Esophagus squamous epithelium (tissue), 5 donors: ENCODE results near the gene RARS2. TPM values are rescaled to one million over a fixed set of nuclear protein-coding genes. Genes with fewer than 3 reads are reported as not detected.

Experiments used
- DNase-seq: peaks from one replicate; lab custom pipeline; 2025; lab: John Stamatoyannopoulos, UW
- H3K27ac ChIP-seq, 4 donors: fragments of 200-600 bp; sonication (generic); one replicate each; pipeline ENCODE4 v1.5.1; 2016 to 2019; ENCODE audit warnings: mild to moderate bottlenecking in 1 of 4
- H3K27me3 ChIP-seq, 4 donors: fragments of 200-600 bp; sonication (generic); 1 replicate in 3 of 4; 2 replicates in 1 of 4; pipeline versions ENCODE4 v1.5.1 to v1.6.0; 2017 to 2021; ENCODE audit warnings: antibody characterized with exemption in 1 of 4
- H3K36me3 ChIP-seq, 3 donors: fragments of 200-600 bp; sonication (generic); one replicate each; pipeline ENCODE4 v1.5.1; 2016 to 2019
- H3K4me1 ChIP-seq, 3 donors: fragments of 200-600 bp; sonication (generic); one replicate each; pipeline ENCODE4 v1.5.1; 2017 to 2019
- H3K4me3 ChIP-seq, 4 donors: fragments of 200-600 bp; sonication (generic); 1 replicate in 3 of 4; 2 replicates in 1 of 4; pipeline ENCODE4 v1.5.1; 2016 to 2019; ENCODE audit warnings: mild to moderate bottlenecking in 2 of 4, moderate library complexity in 1 of 4
- H3K9me3 ChIP-seq, 3 donors: fragments of 200-600 bp; sonication (generic); one replicate each; pipeline ENCODE4 v1.5.1; 2016 to 2019
- CTCF ChIP-seq, 6 experiments: fragments of 450-650 bp in 4 of 6; fragments of 200-600 bp in 2 of 6; sonication (generic) in 2 of 6; IDR thresholded peaks; one replicate each; pipeline ENCODE4 v1.5.1; 2016 to 2019; ENCODE audit warnings: antibody characterized with exemption in 6 of 6, mild to moderate bottlenecking in 4 of 6, moderate library complexity in 4 of 6
- POLR2A ChIP-seq, 4 donors: fragments of 450-650 bp; IDR thresholded peaks; one replicate each; pipeline ENCODE4 v1.6.1; 2017; ENCODE audit warnings: antibody characterized with exemption in 4 of 4, mild to moderate bottlenecking in 4 of 4, moderate library complexity in 3 of 4
- whole genome bisulfite sequencing, 2 donors: methylation state at CpG; one replicate each; pipeline ENCODE4 v1.1.5; 2018; 5-methylcytosine and 5-hydroxymethylcytosine counted together
- intact Hi-C: fragments of 100-400 bp; cut with DNase I; formaldehyde crosslinking; loops from one replicate; pipeline ENCODE4 v1.15.0; 2022
- total RNA-seq, 4 donors: library from RNA; depleted of rRNA; stranded (reverse); fragments of >200 nt; gene quantifications; one replicate each; pipeline ENCODE4 v1.1.0, GENCODE V29; 2016
- donor health status: DM: yes; HTN: yes; CAD: no.

RARS2 gene
- total RNA-seq, 4 donors from 2014 or later, result 9.6 to 24.1 (median 21.9) TPM

- peaks cover 0 to 93% (median 5%) of the 10 kb centered on the region in 3 donors for H3K36me3 ChIP-seq
- TF ChIP-seq POLR2A (IDR thresholded peaks at IDR 0.05), result no peak
- no peak for TF ChIP-seq CTCF (IDR thresholded peaks at IDR 0.05)
These were observed 45.9 kb downstream of the RARS2 start for GRCh38 chr6:87543696-87544473.

GRCh38 chr6:87541744-87542143, 48.0 kb downstream of the RARS2 start:
- Histone ChIP-seq H3K4me1 (no peaks in the 10 kb centered on the region), H3K27me3 (no peaks in the 10 kb centered on the region), H3K27ac (no peak overlapping the region), H3K9me3 (peaks cover 0 to 3% (median 0%) of the 10 kb centered on the region in 3 donors), H3K36me3 (peaks cover 0 to 91% (median 0%) of the 10 kb centered on the region in 3 donors), H3K4me3 (no peak overlapping the region)
- intact Hi-C loops, result no loop called here
- 82 to 93% methylated on average over 2 of the region's 2 CpGs for whole genome bisulfite sequencing, 2 donors
- no peak for TF ChIP-seq CTCF (IDR thresholded peaks at IDR 0.05)
- no peak for TF ChIP-seq POLR2A (IDR thresholded peaks at IDR 0.05)
- no peak for DNase-seq

More at GRCh38 chr6:87543696-87544473, 45.9 kb downstream of the RARS2 start:
- no peak for DNase-seq
- Histone ChIP-seq H3K27ac (no peak overlapping the region), H3K4me1 (no peaks in the 10 kb centered on the region), H3K27me3 (no peaks in the 10 kb centered on the region), H3K9me3 (peaks cover 0 to 3% (median 0%) of the 10 kb centered on the region in 3 donors), H3K4me3 (no peak overlapping the region)
- intact Hi-C loops, result no loop called here
- WGBS, 2 donors, result 94% methylated on average over 4 of the region's 4 CpGs

DNA sequence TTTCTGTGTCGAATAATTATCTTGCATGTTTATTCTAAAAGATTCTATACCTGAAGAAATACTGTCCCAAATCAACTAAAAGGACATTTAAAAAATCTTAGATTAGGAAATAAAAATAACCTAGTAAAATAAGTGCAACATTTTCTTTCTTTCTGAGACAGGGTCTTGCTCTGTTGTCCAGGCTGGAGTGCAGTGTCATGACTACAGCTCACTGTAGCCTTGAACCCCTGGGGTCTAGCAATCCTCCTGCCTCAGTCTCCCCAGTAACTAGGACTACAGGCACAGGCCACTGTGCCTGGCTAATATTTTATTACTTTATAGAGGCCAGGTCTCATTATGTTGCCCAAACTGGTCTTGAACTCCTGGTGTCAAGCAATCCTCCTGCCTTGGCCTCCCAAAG, 48.7 kb downstream of the RARS2 start:
- Histone ChIP-seq H3K36me3 (peaks cover 0 to 84% (median 0%) of the 10 kb centered on the region in 3 donors), H3K4me3 (no peak overlapping the region), H3K4me1 (no peaks in the 10 kb centered on the region), H3K27ac (no peak overlapping the region), H3K9me3 (peaks cover 0 to 3% (median 0%) of the 10 kb centered on the region in 3 donors), H3K27me3 (no peaks in the 10 kb centered on the region)
- WGBS, 2 donors, result 96 to 97% methylated on average over 1 of the region's 1 CpG
- intact Hi-C loops, result no loop called here
- no peak for TF ChIP-seq CTCF (IDR thresholded peaks at IDR 0.05)
- TF ChIP-seq POLR2A (IDR thresholded peaks at IDR 0.05), result no peak
- DNase-seq, result no peak

- H3K36me3 ChIP-seq, result peaks cover 0 to 80% (median 0%) of the 10 kb centered on the region in 3 donors
- no peak overlapping the region for H3K27ac ChIP-seq
- no peaks in the 10 kb centered on the region for H3K4me1 ChIP-seq
- H3K4me3 ChIP-seq, result no peak overlapping the region
- 75 to 98% methylated on average over 4 of the region's 4 CpGs for WGBS, 2 donors
- intact Hi-C loops, result no loop called here
- DNase-seq, result no peak
- H3K27me3 ChIP-seq, result no peaks in the 10 kb centered on the region
- TF ChIP-seq CTCF (IDR thresholded peaks at IDR 0.05) (no peak), POLR2A (IDR thresholded peaks at IDR 0.05) (no peak)
- H3K9me3 ChIP-seq, result peaks cover 0 to 3% (median 0%) of the 10 kb centered on the region in 3 donors
These were observed 49.2 kb downstream of the RARS2 start for GRCh38 chr6:87540539-87540938.

- intact Hi-C loops, result no loop called here
- Histone ChIP-seq H3K4me1 (no peaks in the 10 kb centered on the region), H3K27ac (no peak overlapping the region), H3K27me3 (no peaks in the 10 kb centered on the region), H3K36me3 (peaks cover 0 to 73% (median 0%) of the 10 kb centered on the region in 3 donors), H3K9me3 (peaks cover 0 to 3% (median 0%) of the 10 kb centered on the region in 3 donors), H3K4me3 (no peak overlapping the region)
- DNase-seq, result no peak
- 81 to 86% methylated on average over 6 of the region's 6 CpGs for WGBS, 2 donors
- no peak for TF ChIP-seq CTCF (IDR thresholded peaks at IDR 0.05)
- TF ChIP-seq POLR2A (IDR thresholded peaks at IDR 0.05), result no peak
These were observed 50.2 kb downstream of the RARS2 start for GRCh38 chr6:87539554-87539953.
